HG02678 (cell line): ENCODE results near the gene ITIH4.

Experiments
- ATAC-seq: cut with Tn5 transposase; IDR thresholded peaks from one replicate; pipeline ENCODE4 v1.9.1; 2021; ENCODE audit warnings: mild to moderate bottlenecking, moderate library complexity; ENCODE audit not compliant: unreplicated experiment

Gene ITIH4

DNA sequence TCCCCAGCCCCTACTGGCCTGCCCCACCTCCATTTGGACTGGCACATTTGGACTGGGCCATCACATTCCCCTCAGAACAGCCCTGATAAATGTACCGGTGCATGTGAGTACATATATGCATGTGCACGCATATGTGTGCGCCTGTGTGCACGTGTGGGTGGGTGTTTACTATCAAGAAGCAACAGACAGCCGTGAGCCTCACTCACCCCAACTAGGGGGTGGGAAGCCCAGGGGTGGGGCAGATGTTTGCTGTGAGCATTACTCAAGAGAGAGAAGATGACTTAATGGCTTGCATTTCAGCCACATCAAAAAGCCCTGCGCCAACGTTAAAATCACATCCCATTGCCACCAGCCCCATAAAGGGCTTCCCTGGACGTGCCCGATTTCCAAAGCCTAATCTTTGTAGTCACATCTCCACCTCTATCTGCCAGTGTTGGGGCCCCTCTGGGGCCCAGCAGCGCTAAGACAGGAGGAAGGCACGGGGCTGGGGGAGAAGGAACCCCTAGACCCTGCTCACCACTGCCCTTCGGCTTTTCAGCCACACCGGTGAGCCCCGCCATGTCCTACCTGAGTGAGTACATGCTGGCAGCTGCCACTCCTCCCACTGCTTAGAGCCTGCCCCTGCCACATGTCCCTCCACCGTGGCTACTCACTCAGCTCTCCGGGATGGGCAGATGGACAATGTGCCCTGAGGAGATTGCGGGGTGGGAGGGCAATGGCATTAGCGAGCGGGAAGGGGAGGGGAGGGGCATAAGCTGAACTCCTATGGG lies 25.0 kb downstream of the ITIH4 start:
- ATAC-seq: no peak

DNA sequence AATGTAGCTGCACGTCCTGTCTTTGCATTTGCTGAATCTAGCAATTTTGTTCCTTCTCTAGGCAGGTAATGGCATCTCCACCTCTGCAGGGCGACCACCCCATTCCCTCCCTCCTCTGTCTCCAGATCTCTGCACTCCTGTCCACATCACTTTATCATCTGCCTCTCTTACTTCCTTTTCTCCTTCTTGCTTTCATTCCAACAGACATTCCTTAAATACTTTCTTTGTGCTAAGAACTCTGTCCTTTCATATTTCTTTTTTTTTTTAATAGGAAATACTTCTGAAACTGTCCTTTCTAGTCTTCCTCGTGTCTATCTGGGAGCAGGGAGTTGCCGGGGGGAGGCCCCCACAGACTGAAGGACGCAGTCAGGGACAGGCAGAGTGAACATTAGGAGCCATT lies 28.6 kb downstream of the ITIH4 start:
- no peak for ATAC-seq

DNA sequence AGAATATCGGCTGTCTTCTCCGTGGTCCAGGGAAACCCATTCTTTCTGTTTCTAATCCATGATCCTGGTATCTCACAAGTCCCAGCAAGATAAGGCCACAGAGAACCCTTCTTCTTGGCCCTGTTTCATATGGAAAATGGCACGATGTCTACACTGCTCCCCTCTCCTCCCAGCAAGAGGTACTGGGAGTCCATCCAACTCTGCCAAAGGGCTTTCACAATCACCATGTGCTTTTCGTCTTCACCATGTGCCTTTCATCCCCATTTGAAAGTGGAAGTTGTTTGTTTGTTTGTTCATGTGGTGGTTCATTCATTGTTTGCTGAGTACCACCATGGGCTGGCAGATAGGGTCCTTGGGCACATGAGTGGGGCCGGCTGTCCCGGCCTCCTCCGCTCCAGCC lies 30.4 kb downstream of the ITIH4 start:
- ATAC-seq: no peak

DNA sequence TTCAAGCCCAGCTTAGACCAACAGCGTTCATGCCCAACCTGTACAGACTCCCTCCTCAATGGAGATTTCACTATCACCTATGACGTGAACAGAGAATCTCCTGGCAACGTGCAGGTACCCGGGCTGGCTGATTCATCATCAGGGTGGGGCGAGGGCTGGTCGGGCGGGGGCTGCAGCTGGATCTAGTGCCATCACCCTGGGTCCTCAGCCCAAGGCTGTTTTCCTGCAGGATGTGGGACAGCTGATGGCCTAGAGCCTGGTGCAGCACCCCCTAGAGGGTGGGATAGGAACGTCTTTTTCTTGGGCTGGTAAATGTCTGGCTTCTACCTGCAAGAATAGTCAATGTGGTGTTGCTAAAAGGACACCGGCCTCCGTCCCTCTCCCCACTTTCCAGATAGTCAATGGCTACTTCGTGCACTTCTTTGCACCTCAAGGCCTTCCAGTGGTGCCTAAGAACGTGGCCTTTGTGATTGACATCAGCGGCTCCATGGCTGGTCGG lies 31.4 kb downstream of the ITIH4 start:
- no peak for ATAC-seq

- no peak for ATAC-seq
These were observed 32.0 kb downstream of the ITIH4 start for GRCh38 chr3:52798376-52798977.

- ATAC-seq: no peak
These were observed 34.1 kb downstream of the ITIH4 start for GRCh38 chr3:52796411-52796810.

GRCh38 chr3:52795298-52795900 lies 35.1 kb downstream of the ITIH4 start:
- no peak for ATAC-seq

GRCh38 chr3:52794612-52795099 lies 35.8 kb downstream of the ITIH4 start, which contains the start of gene ITIH3:
ITIH3 (plus strand) TSS chr3:52794796; CDS start chr3:52794804, 8 bp downstream.
- ATAC-seq: no peak

DNA sequence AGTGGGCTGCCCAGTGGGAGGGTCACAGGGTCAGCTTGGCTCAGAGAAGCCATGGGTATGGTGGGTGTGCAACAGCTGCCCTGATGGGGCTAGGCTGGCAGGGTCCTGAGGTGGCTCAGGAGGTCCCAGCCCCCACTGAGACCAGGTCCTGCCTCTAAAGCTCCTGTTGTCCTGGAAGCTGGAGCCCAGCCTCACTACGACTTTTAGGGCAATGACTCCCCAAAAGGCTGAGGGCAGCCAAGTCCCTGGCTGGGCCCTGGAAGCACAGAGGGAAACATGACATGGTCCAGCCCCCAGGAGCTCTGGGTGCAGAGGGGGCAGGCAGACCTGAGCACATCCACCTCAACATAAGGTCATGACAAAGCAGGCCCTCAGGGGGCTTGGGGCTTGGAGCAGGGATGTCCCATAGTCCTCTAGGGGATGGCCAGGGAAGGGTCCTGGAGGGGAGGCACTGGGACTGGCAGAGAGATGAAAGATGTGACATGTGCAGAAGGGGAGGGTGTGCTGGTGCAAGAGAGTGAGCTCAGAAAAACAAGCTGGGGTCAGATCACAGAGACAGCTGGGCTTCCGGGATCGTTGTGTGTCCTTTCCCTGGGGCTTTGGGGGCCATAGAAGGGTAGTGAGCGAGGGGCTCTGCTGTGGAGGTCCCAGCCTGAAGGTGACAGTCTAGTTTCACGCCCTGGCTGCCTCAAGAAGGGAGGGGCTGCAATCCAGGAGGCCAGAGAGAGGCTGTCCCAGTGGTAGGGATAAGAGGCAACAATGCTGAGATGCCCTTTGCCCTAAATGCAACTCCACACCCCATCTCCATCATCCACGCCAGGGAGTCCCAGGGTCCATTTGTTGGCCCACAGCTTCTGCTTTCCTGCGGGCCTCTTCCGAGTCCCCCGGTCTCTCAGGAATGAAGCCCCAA lies 36.5 kb downstream of the ITIH4 start:
- no peak for ATAC-seq

DNA sequence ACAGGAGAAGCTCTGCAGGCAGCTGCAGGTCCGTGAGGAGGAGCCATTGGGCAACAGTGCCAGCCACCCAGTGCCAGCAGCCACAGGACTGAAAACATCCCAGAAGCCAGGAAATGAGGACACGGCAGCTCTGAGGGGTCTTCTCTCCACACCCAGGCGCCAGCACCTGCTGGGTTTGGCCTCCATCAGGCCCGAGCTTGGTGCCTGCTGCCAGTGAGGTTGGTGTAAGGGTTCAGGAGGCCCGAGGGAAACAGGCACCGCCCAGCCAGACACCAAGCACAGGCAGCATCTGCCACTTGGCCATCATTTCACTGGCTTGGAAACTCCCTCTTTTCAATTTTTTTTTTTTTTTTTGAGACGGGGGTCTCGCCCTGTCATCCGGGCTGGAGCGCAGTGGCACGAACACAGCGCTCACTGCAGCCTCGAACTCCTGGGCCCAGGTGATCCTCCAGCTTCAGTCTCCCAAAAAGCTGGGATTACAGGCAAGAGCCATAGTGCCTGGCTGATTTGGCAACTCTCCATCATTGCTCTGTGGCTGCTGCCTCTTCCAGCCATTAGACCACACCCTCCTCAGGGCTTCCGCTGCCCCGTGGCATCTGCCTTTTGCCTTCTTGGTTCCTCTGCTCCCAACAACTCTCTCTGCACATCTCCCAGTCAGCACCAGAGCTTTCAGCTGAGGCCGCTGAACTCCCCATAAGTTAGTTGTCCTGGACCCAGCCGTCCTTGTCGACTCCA lies 37.3 kb downstream of the ITIH4 start:
- no peak for ATAC-seq

GRCh38 chr3:52792413-52792812 lies 38.1 kb downstream of the ITIH4 start:
- ATAC-seq: no peak

GRCh38 chr3:52791928-52792327 lies 38.5 kb downstream of the ITIH4 start:
- ATAC-seq: no peak

GRCh38 chr3:52791366-52791765 lies 39.1 kb downstream of the ITIH4 start:
- no peak for ATAC-seq

DNA sequence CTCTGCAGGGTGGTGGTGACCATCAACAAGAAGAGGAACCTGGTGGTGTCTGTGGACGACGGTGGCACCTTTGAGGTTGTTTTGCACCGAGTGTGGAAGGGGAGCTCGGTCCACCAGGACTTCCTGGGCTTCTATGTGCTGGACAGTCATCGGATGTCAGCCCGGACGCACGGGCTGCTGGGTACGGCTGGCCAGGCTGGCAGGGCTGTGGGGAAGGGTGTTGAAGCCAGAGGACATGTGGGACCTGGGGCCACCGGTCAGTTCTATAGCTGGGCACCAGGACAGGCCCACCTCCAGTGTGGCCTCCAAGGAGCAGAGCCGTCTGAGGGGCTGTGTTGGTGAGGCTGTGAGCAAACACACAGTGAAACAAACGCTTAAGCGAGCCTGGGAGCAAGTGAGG lies 39.7 kb downstream of the ITIH4 start:
- no peak for ATAC-seq

GRCh38 chr3:52790337-52790736 lies 40.1 kb downstream of the ITIH4 start:
- ATAC-seq: no peak

DNA sequence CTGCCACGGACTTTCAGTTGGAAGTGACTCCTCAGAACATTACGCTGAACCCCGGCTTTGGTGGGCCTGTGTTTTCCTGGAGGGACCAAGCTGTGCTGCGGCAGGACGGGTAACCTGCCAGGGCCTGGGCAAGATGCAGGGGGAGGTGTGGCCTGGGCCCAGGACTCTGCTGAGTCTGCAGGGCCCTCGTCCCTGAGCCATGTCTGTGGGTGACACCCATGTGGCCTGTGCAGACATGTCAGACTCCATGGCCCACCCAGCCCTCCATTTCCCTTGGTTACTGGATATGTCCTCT lies 40.8 kb downstream of the ITIH4 start:
- no peak for ATAC-seq

- ATAC-seq: no peak
These were observed 41.4 kb downstream of the ITIH4 start for GRCh38 chr3:52788890-52789745.

GRCh38 chr3:52787672-52788625 lies 42.5 kb downstream of the ITIH4 start:
- no peak for ATAC-seq
